T-cell (primary cell): Measurements from ENCODE around the gene PCDH8. TPM values are rescaled to one million over a fixed set of nuclear protein-coding genes. Genes with fewer than 3 reads are reported as not detected.

Source experiments
- ATAC-seq, 4 experiments: fragments of 200-7000 bp in 3 of 4; fragments of 150-1000 bp in 1 of 4; cut with Tn5 transposase; replicated peaks in 1 of 4; 1 replicate in 3 of 4; 2 replicates in 1 of 4; pipeline ENCODE4 v1.10.0; 2021; ENCODE audit warnings: moderate library complexity in 3 of 4, mild to moderate bottlenecking in 2 of 4, moderate number of reproducible peaks in 1 of 4
- CTCF ChIA-PET, 2 donors: fragments of 300-600 bp; sonication (Branson Sonifier 250); formaldehyde crosslinking; loops; one replicate each; lab custom pipeline; 2022; ENCODE audit warnings: antibody characterized with exemption in 2 of 2; lab: Charles Lee
- POLR2A ChIA-PET, 2 donors: fragments of 300-600 bp; sonication (Branson Sonifier 250); formaldehyde crosslinking; loops; one replicate each; lab custom pipeline; 2022; ENCODE audit warnings: antibody characterized with exemption in 2 of 2; lab: Charles Lee
- DNase-seq, 35 experiments: peaks; one replicate each; pipeline versions ENCODE4 v3.0.0 to v3.0.0-alpha.2; 2013 to 2023
- H3K27ac ChIP-seq: one replicate; pipeline ENCODE4 v1.5.1; 2013; ENCODE audit warnings: low read length
- H3K27me3 ChIP-seq, 2 experiments: replicated peaks in 1 of 2; 1 replicate in 1 of 2; 2 replicates in 1 of 2; pipeline versions ENCODE4 v1.6.1 to v1.7.0; 2013; ENCODE audit warnings: low read length in 1 of 2, mixed read lengths in 1 of 2; ENCODE audit not compliant: control insufficient read depth in 2 of 2, insufficient read depth in 2 of 2; ENCODE audit errors: extremely low read depth in 1 of 2
- H3K36me3 ChIP-seq, 2 donors: 1 replicate in 1 of 2; 2 replicates in 1 of 2; pipeline versions ENCODE4 v1.6.1 to v1.7.0; 2013; ENCODE audit warnings: low read length in 1 of 2; ENCODE audit not compliant: control insufficient read depth in 2 of 2, insufficient read depth in 1 of 2; ENCODE audit errors: extremely low read depth in 1 of 2
- H3K4me1 ChIP-seq, 2 experiments: 1 replicate in 1 of 2; 2 replicates in 1 of 2; pipeline versions ENCODE4 v1.6.1 to v1.7.0; 2013; ENCODE audit warnings: low read length in 2 of 2, mixed read lengths in 1 of 2; ENCODE audit not compliant: insufficient read depth in 2 of 2, control insufficient read depth in 1 of 2; ENCODE audit errors: extremely low read depth in 1 of 2
- H3K4me3 ChIP-seq, 2 donors: 1 replicate in 1 of 2; 2 replicates in 1 of 2; pipeline versions ENCODE4 v1.5.1 to v1.7.0; 2013; ENCODE audit warnings: mild to moderate bottlenecking in 2 of 2, low read length in 1 of 2, moderate library complexity in 1 of 2; ENCODE audit not compliant: control insufficient read depth in 1 of 2; ENCODE audit errors: extremely low read depth in 1 of 2
- H3K9me3 ChIP-seq: 2 replicates; pipeline ENCODE4 v1.7.0; 2013
- H3K27ac Mint-ChIP-seq, 2 donors: one replicate each; pipeline ENCODE4 v1.8.0; 2020 to 2021; ENCODE audit warnings: mild to moderate bottlenecking in 2 of 2, mixed read lengths in 2 of 2
- H3K27me3 Mint-ChIP-seq, 2 donors: one replicate each; pipeline ENCODE4 v1.8.0; 2021 to 2022; ENCODE audit warnings: mixed read lengths in 2 of 2
- H3K36me3 Mint-ChIP-seq: one replicate; pipeline ENCODE4 v1.8.0; 2021; ENCODE audit warnings: mixed read lengths
- H3K4me1 Mint-ChIP-seq, 3 donors: one replicate each; pipeline ENCODE4 v1.8.0; 2020 to 2022; ENCODE audit warnings: mixed read lengths in 3 of 3, mild to moderate bottlenecking in 1 of 3
- H3K4me3 Mint-ChIP-seq, 3 donors: one replicate each; pipeline ENCODE4 v1.8.0; 2020 to 2022; ENCODE audit warnings: mild to moderate bottlenecking in 3 of 3, mixed read lengths in 3 of 3, moderate library complexity in 3 of 3
- H3K9me3 Mint-ChIP-seq, 3 donors: one replicate each; pipeline ENCODE4 v1.8.0; 2020 to 2022; ENCODE audit warnings: mixed read lengths in 3 of 3
- WGBS: methylation state at CpG from one replicate; pipeline ENCODE4 v1.1.5; 2013; ENCODE audit warnings: missing lambda C conversion rate; ENCODE audit not compliant: insufficient coverage; 5-methylcytosine and 5-hydroxymethylcytosine counted together
- total RNA-seq, 35 experiments: library from RNA in 6 of 35; stranded (reverse) in 6 of 35; fragments of 120-200 nt in 1 of 35; gene quantifications; one replicate each; pipeline versions ENCODE4 v1.2.1 to v1.2.4 and lab custom pipeline; 2013 to 2026

Gene PCDH8
- total RNA-seq = not detected
- total RNA-seq (2013) = not detected
- 0 to 0.12 (median 0) reads per million in 29 experiments for total RNA-seq (lab: John Stamatoyannopoulos, UW)

GRCh38 chr13:52848455-52849195 is at the start of gene PCDH8:
PCDH8 (minus strand) TSS chr13:52848640; CDS start chr13:52848436, 204 bp downstream.
- H3K4me1 ChIP-seq = peaks cover 0 to 18% of the 10 kb centered on the region in 2 experiments
- H3K27ac Mint-ChIP-seq = no peak within 1 kb of the TSS
- peaks cover 12 to 39% (median 34%) of the 10 kb centered on the region in 3 donors for H3K4me1 Mint-ChIP-seq
- H3K9me3 Mint-ChIP-seq = peaks cover 0 to 5% (median 0%) of the 10 kb centered on the region in 3 donors
- H3K36me3 Mint-ChIP-seq = no peaks in the 10 kb centered on the region
- peak within 1 kb of the TSS in 1 of 2 donors; percentile 3 for H3K4me3 ChIP-seq
- H3K27ac ChIP-seq = no peak within 1 kb of the TSS
- no peak for DNase-seq
- H3K36me3 ChIP-seq = no peaks in the 10 kb centered on the region
- no peak for ATAC-seq
- peak within 1 kb of the TSS in 1 of 3 donors; percentile 73 for H3K4me3 Mint-ChIP-seq
- peaks cover 49 to 72% of the 10 kb centered on the region in 2 donors for H3K27me3 Mint-ChIP-seq
- peaks cover 21 to 76% of the 10 kb centered on the region in 2 experiments for H3K27me3 ChIP-seq
- ChIA-PET CTCF (interaction anchor here in 1 of 2 donors (0.8 kb wide), 1 partner anchor 9 kb away, joined by 7 read pairs; no protein-coding TSS in a partner anchor), POLR2A (no interaction called here)
- no peaks in the 10 kb centered on the region for H3K9me3 ChIP-seq
- 12% methylated on average over 18 of the region's 41 CpGs for WGBS

GRCh38 chr13:52896827-52897659 is 48.6 kb upstream of the PCDH8 start:
- ATAC-seq = no peak
- CTCF ChIA-PET = interaction anchor here (0.7 to 1.4 kb wide), 3 partner anchors 14 to 1040 kb away, joined by 3 to 4 read pairs (median 4); no protein-coding TSS in a partner anchor
- Histone ChIP-seq H3K4me3 (no peak overlapping the region), H3K9me3 (no peaks in the 10 kb centered on the region), H3K4me1 (no peaks in the 10 kb centered on the region), H3K36me3 (no peaks in the 10 kb centered on the region), H3K27me3 (peaks cover 0 to 5% of the 10 kb centered on the region in 2 experiments), H3K27ac (no peak overlapping the region)
- no peaks in the 10 kb centered on the region for H3K9me3 Mint-ChIP-seq
- H3K27ac Mint-ChIP-seq = no peak overlapping the region
- 73% methylated on average over 4 of the region's 8 CpGs for WGBS
- POLR2A ChIA-PET = no interaction called here
- no peak overlapping the region for H3K4me3 Mint-ChIP-seq
- H3K36me3 Mint-ChIP-seq = no peaks in the 10 kb centered on the region
- no peaks in the 10 kb centered on the region for H3K4me1 Mint-ChIP-seq
- no peak for DNase-seq
- peaks cover 6 to 9% of the 10 kb centered on the region in 2 donors for H3K27me3 Mint-ChIP-seq

- ChIA-PET POLR2A (no interaction called here), CTCF (no interaction called here)
- DNase-seq = no peak
- ATAC-seq = no peak
- Histone ChIP-seq H3K27ac (no peak overlapping the region), H3K4me1 (no peaks in the 10 kb centered on the region), H3K36me3 (no peaks in the 10 kb centered on the region), H3K27me3 (peaks cover 0 to 5% of the 10 kb centered on the region in 2 experiments), H3K9me3 (no peaks in the 10 kb centered on the region), H3K4me3 (no peak overlapping the region)
- Mint-ChIP-seq H3K4me3 (no peak overlapping the region), H3K27ac (no peak overlapping the region), H3K27me3 (peaks cover 6 to 9% of the 10 kb centered on the region in 2 donors), H3K9me3 (no peaks in the 10 kb centered on the region), H3K4me1 (no peaks in the 10 kb centered on the region), H3K36me3 (no peaks in the 10 kb centered on the region)
- 86% methylated on average over 4 of the region's 5 CpGs for WGBS
These were observed 46.0 kb upstream of the PCDH8 start for GRCh38 chr13:52894413-52894812.

GRCh38 chr13:52892925-52893324 is 44.5 kb upstream of the PCDH8 start:
- Histone ChIP-seq H3K4me1 (no peaks in the 10 kb centered on the region), H3K4me3 (no peak overlapping the region), H3K9me3 (no peaks in the 10 kb centered on the region), H3K27me3 (peaks cover 0 to 5% of the 10 kb centered on the region in 2 experiments), H3K36me3 (no peaks in the 10 kb centered on the region), H3K27ac (no peak overlapping the region)
- no peaks in the 10 kb centered on the region for H3K4me1 Mint-ChIP-seq
- no peak overlapping the region for H3K27ac Mint-ChIP-seq
- peaks cover 3 to 9% of the 10 kb centered on the region in 2 donors for H3K27me3 Mint-ChIP-seq
- H3K4me3 Mint-ChIP-seq = no peak overlapping the region
- no peaks in the 10 kb centered on the region for H3K36me3 Mint-ChIP-seq
- ChIA-PET CTCF (no interaction called here), POLR2A (no interaction called here)
- 56% methylated on average over 1 of the region's 4 CpGs for WGBS
- H3K9me3 Mint-ChIP-seq = no peaks in the 10 kb centered on the region
- ATAC-seq (no peak), DNase-seq (no peak)

- H3K27ac ChIP-seq = no peak overlapping the region
These were observed 43.3 kb upstream of the PCDH8 start for GRCh38 chr13:52891706-52892105.

GRCh38 chr13:52887165-52887564 is 38.7 kb upstream of the PCDH8 start:
- no peak overlapping the region for H3K4me3 Mint-ChIP-seq
- no peak for DNase-seq
- H3K27me3 ChIP-seq = no peaks in the 10 kb centered on the region
- no peak overlapping the region for H3K27ac ChIP-seq
- no peak overlapping the region for H3K4me3 ChIP-seq
- H3K9me3 ChIP-seq = no peaks in the 10 kb centered on the region
- ChIA-PET POLR2A (no interaction called here), CTCF (no interaction called here)
- H3K27ac Mint-ChIP-seq = no peak overlapping the region
- ATAC-seq = no peak
- no peaks in the 10 kb centered on the region for H3K36me3 Mint-ChIP-seq
- H3K36me3 ChIP-seq = no peaks in the 10 kb centered on the region
- H3K9me3 Mint-ChIP-seq = peaks cover 0 to 4% (median 0%) of the 10 kb centered on the region in 3 donors
- H3K4me1 Mint-ChIP-seq = no peaks in the 10 kb centered on the region
- H3K4me1 ChIP-seq = no peaks in the 10 kb centered on the region
- WGBS = no CpG with 5 or more reads among the region's 1 CpG
- peaks cover 7 to 12% of the 10 kb centered on the region in 2 donors for H3K27me3 Mint-ChIP-seq

More at GRCh38 chr13:52891706-52892105, 43.3 kb upstream of the PCDH8 start:
- H3K36me3 Mint-ChIP-seq = no peaks in the 10 kb centered on the region
- POLR2A ChIA-PET = no interaction called here
- CTCF ChIA-PET = no interaction called here
- no peaks in the 10 kb centered on the region for H3K36me3 ChIP-seq
- H3K9me3 ChIP-seq = no peaks in the 10 kb centered on the region
- peaks cover 0 to 5% of the 10 kb centered on the region in 2 experiments for H3K27me3 ChIP-seq
- no peaks in the 10 kb centered on the region for H3K4me1 ChIP-seq
- H3K4me1 Mint-ChIP-seq = no peaks in the 10 kb centered on the region
- H3K27me3 Mint-ChIP-seq = peaks cover 3 to 9% of the 10 kb centered on the region in 2 donors
- DNase-seq = no peak
- no peak overlapping the region for H3K4me3 ChIP-seq
- no peak overlapping the region for H3K4me3 Mint-ChIP-seq
- WGBS = no CpG with 5 or more reads among the region's 5 CpGs
- H3K9me3 Mint-ChIP-seq = no peaks in the 10 kb centered on the region
- H3K27ac Mint-ChIP-seq = no peak overlapping the region
- ATAC-seq = no peak
